GM12878 (cell line): Measurements from ENCODE around the gene TTLL7. TPM values are rescaled to one million over a fixed set of nuclear protein-coding genes. Genes with fewer than 3 reads are reported as not detected.

Experiments used
- ATAC-seq: fragments of 200-7000 bp; cut with Tn5 transposase; 3 replicates; pipeline ENCODE4 v1.9.1; 2020; ENCODE audit warnings: mild to moderate bottlenecking, moderate library complexity
- BruUV-seq: library from RNA; stranded (reverse); fragments of 400-500 nt; replicated peaks from 2 replicates; lab custom pipeline; 2021; lab: Mats Ljungman, UMichigan
- CTCF ChIA-PET: fragments of 300-600 bp; sonication (Branson Sonifier 250); formaldehyde crosslinking; extraction: SDS; loops from one replicate; lab custom pipeline; 2021; ENCODE audit warnings: inconsistent platforms; lab: Yijun Ruan, JAX
- POLR2A ChIA-PET: fragments of 350-600 bp; formaldehyde crosslinking; extraction: SDS; loops from one replicate; lab custom pipeline; 2021; ENCODE audit warnings: inconsistent platforms; lab: Charles Lee
- RAD21 ChIA-PET: fragments of 300-600 bp; sonication (Branson Sonifier 250); formaldehyde crosslinking; loops from one replicate; lab custom pipeline; 2023; ENCODE audit warnings: antibody characterized with exemption; ENCODE audit not compliant: unreplicated experiment; lab: Charles Lee
- SMC1A ChIA-PET: fragments of 300-600 bp; sonication (Branson Sonifier 250); formaldehyde crosslinking; loops from one replicate; lab custom pipeline; 2023; ENCODE audit not compliant: unreplicated experiment, uncharacterized antibody; lab: Charles Lee
- DNase-seq: peaks from one replicate; pipeline ENCODE4 v3.0.0-alpha.2; 2011; ENCODE audit warnings: low read depth, low spot score
- FAIRE-seq: peaks from 3 replicates; lab custom pipeline; 2011; peaks lifted over from hg19 to GRCh38; lab: Jason Lieb, UNC
- H2AFZ ChIP-seq: 2 replicates; pipeline ENCODE4 v1.6.0; 2011; ENCODE audit warnings: low read depth, low read length, control low read depth; ENCODE audit not compliant: control insufficient read depth
- H3K27ac ChIP-seq: 2 replicates; pipeline ENCODE4 v1.5.1; 2011; ENCODE audit warnings: control low read depth; ENCODE audit not compliant: control insufficient read depth, insufficient read depth
- H3K27me3 ChIP-seq, 2 experiments: replicated peaks in 1 of 2; 2 replicates each; pipeline versions ENCODE4 v1.6.0 to v1.6.1; 2011; ENCODE audit warnings: low read length in 1 of 2; ENCODE audit not compliant: control insufficient read depth in 2 of 2, insufficient read depth in 2 of 2
- H3K36me3 ChIP-seq, 2 experiments: 2 replicates each; pipeline ENCODE4 v1.5.1; 2011; ENCODE audit warnings: low read length in 1 of 2; ENCODE audit not compliant: control insufficient read depth in 2 of 2, insufficient read depth in 2 of 2
- H3K4me1 ChIP-seq: 2 replicates; pipeline ENCODE4 v1.6.1; 2011; ENCODE audit warnings: mild to moderate bottlenecking, low read length, moderate library complexity, mixed read lengths; ENCODE audit not compliant: control insufficient read depth, insufficient read depth
- H3K4me2 ChIP-seq: 2 replicates; pipeline ENCODE4 v1.6.0; 2011; ENCODE audit warnings: control low read depth; ENCODE audit not compliant: control insufficient read depth, insufficient read depth
- H3K4me3 ChIP-seq: fragments of 200-600 bp; sonication (generic); 2 replicates; pipeline ENCODE4 v1.5.1; 2016
- H3K79me2 ChIP-seq: 2 replicates; pipeline ENCODE4 v1.6.0; 2011; ENCODE audit warnings: low read length; ENCODE audit not compliant: control insufficient read depth, insufficient read depth
- H3K9ac ChIP-seq: 2 replicates; pipeline ENCODE4 v1.8.0; 2011; ENCODE audit warnings: low read length, control low read depth, mixed read lengths; ENCODE audit not compliant: control insufficient read depth, insufficient read depth
- H3K9me3 ChIP-seq: replicated peaks from 3 replicates; pipeline ENCODE4 v1.5.1; 2011; ENCODE audit warnings: mild to moderate bottlenecking, low read length; ENCODE audit not compliant: control insufficient read depth, insufficient read depth
- H4K20me1 ChIP-seq: 2 replicates; pipeline ENCODE4 v1.6.0; 2011; ENCODE audit not compliant: control insufficient read depth, insufficient read depth
- FOXK2 ChIP-seq: fragments of 450-650 bp; IDR thresholded peaks from 2 replicates; pipeline ENCODE4 v1.6.1; 2017; ENCODE audit warnings: mild to moderate bottlenecking, moderate library complexity
- HCFC1 ChIP-seq: fragments of 150-350 bp; IDR thresholded peaks from 2 replicates; pipeline ENCODE4 v1.6.1; 2014; ENCODE audit warnings: low read length
- KDM1A ChIP-seq: fragments of 200-600 bp; sonication (generic); IDR thresholded peaks from 2 replicates; pipeline ENCODE4 v1.6.1; 2016; ENCODE audit warnings: borderline replicate concordance
- RAD21 ChIP-seq: IDR thresholded peaks from 2 replicates; pipeline ENCODE4 v1.6.1; 2011; ENCODE audit warnings: mild to moderate bottlenecking, low read depth, low read length, moderate library complexity; ENCODE audit not compliant: insufficient read depth
- RBBP5 ChIP-seq: fragments of 200-600 bp; sonication (generic); conservative IDR thresholded peaks from 2 replicates; pipeline ENCODE4 v1.6.1; 2016
- RCOR1 ChIP-seq: conservative IDR thresholded peaks from 2 replicates; pipeline ENCODE4 v1.6.1; 2012; ENCODE audit warnings: low read depth, low read length, improper control_type of control experiment
- SMAD5 ChIP-seq: IDR thresholded peaks from 2 replicates; pipeline ENCODE4 v1.6.1; 2016; ENCODE audit warnings: antibody characterized with exemption, low read depth
- STAT1 ChIP-seq: fragments of 450-650 bp; conservative IDR thresholded peaks from 2 replicates; pipeline ENCODE4 v1.6.1; 2014; ENCODE audit warnings: antibody characterized with exemption, mild to moderate bottlenecking
- TCF3 ChIP-seq: IDR thresholded peaks from 2 replicates; pipeline ENCODE4 v1.6.1; 2012; ENCODE audit warnings: low read depth, mild to moderate bottlenecking, low read length, borderline replicate concordance; ENCODE audit not compliant: insufficient read depth
- TCF7 ChIP-seq: IDR thresholded peaks from 2 replicates; pipeline ENCODE4 v1.6.1; 2014; ENCODE audit warnings: antibody characterized with exemption, borderline replicate concordance
- ZNF622 ChIP-seq: fragments of 450-650 bp; IDR thresholded peaks from 2 replicates; pipeline ENCODE4 v1.6.1; 2017; ENCODE audit warnings: mild to moderate bottlenecking, inconsistent platforms
- WGBS: methylation state at CpG from one replicate; pipeline ENCODE4 v1.1.6; 2016; ENCODE audit warnings: low lambda C conversion rate; ENCODE audit not compliant: insufficient replicate concordance, insufficient coverage; ENCODE audit errors: missing lambda C conversion rate; 5-methylcytosine and 5-hydroxymethylcytosine counted together
- in situ Hi-C: fragments of 300-500 bp; cut with MboI; formaldehyde crosslinking; loops from 9 replicates; pipeline ENCODE4 v1.14.3; 2018; ENCODE audit warnings: mixed read lengths
- intact Hi-C: fragments of 100-400 bp; cut with micrococcal nuclease; formaldehyde crosslinking; loops from one replicate; pipeline ENCODE4 v1.14.2; 2022; ENCODE audit not compliant: unreplicated experiment
- polyA plus RNA-seq, 11 experiments: library from polyadenylated mRNA; depleted of rRNA in 4 of 11; unstranded in 6 of 11; stranded (reverse) in 5 of 11; fragments of >200 nt; fragmentation: Nextera tagmentation in 4 of 11; fragmentation: Illumina TruSeq in 1 of 11; extraction: Ambion mirVana in 4 of 11; extraction: Trizol in 1 of 11; gene quantifications; 1 replicate in 1 of 11; 2 replicates in 10 of 11; pipeline versions ENCODE4 v1.2.1 to v1.2.3, GENCODE V29; 2011 to 2016; ENCODE audit warnings: inconsistent platforms in 2 of 11, missing spikeins in 2 of 11, low read depth in 1 of 11
- total RNA-seq, 4 experiments: library from RNA; depleted of rRNA in 3 of 4; stranded (reverse); fragments of >200 nt in 3 of 4; fragmentation: Illumina TruSeq in 1 of 4; extraction: Trizol in 1 of 4; gene quantifications; 2 replicates each; pipeline versions ENCODE4 v1.2.1 to v1.2.3, GENCODE V29; 2013 to 2021
- TF ChIP-seq, protein P1 (sequence below): IDR thresholded peaks from 2 replicates; pipeline ENCODE4 v1.6.1; 2012; ENCODE audit warnings: low read depth, low read length, improper control_type of control experiment

The TTLL7 gene
- total and polyA plus RNA-seq, 10 of the 15 experiments (the other 5 are each of a cell fraction or from before 2014, with no cell fraction given) = 0.03 to 1.4 (median 0.61) TPM

DNA sequence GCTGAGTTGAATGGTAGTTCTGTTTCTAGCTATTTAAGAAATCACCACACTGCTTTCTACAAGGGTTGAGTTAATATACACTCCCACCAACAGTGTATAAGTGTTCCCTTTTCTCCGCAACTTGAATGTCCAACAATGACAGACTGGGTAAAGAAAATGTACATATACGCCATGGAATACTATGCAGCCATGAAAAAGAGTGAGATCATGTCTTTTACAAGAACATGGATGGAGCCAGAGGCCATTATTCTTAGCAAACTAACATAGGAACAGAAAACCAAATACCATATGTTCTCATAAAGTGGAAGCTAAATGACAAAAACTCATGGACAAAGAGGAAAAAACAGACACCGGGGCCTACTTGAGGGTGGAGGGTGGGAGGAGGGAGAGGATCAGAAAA lies 14.8 kb upstream of the TTLL7 start:
- Histone ChIP-seq H3K4me3 (no peak overlapping the region), H3K4me2 (no peak overlapping the region), H3K9me3 (no peaks in the 10 kb centered on the region), H2AFZ (no peak overlapping the region), H3K27me3 (no peaks in the 10 kb centered on the region), H3K27ac (no peak overlapping the region), H3K79me2 (no peaks in the 10 kb centered on the region), H3K9ac (no peak overlapping the region), H3K4me1 (no peaks in the 10 kb centered on the region), H4K20me1 (no peaks in the 10 kb centered on the region), H3K36me3 (no peaks in the 10 kb centered on the region)
- BruUV-seq = no TSS peak
- CTCF ChIA-PET = interaction anchor here (0.7 kb wide), 1 partner anchor 12 kb away, joined by 4 read pairs; no protein-coding TSS in a partner anchor
- FAIRE-seq = no peak
- no peak for ATAC-seq
- RAD21 ChIA-PET = no interaction called here
- TF ChIP-seq SMAD5 (no peak), TCF7 (no peak), ZNF622 (no peak), RAD21 (no peak), RBBP5 (no peak), HCFC1 (no peak), RCOR1 (no peak), KDM1A (no peak), STAT1 (no peak), TCF3 (no peak), FOXK2 (no peak)
- TF ChIP-seq, protein P1, sequence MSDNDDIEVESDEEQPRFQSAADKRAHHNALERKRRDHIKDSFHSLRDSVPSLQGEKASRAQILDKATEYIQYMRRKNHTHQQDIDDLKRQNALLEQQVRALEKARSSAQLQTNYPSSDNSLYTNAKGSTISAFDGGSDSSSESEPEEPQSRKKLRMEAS = no peak
- 45% methylated on average over 3 of the region's 3 CpGs for WGBS
- in situ Hi-C loops (no loop called here), intact Hi-C loops (no loop called here)
- POLR2A ChIA-PET = no interaction called here
- SMC1A ChIA-PET = no interaction called here
- no peak for DNase-seq
